Ureter (tissue), 1 donor: ENCODE results near the gene NPHP1. TPM values are rescaled to one million over a fixed set of nuclear protein-coding genes. Genes with fewer than 3 reads are reported as not detected.
"Not testable (repeated sequence)": the region's sequence is repeated elsewhere in the genome, so short reads cannot be mapped to it uniquely, and the experiment has no call there.

Source experiments
- DNase-seq: peaks from one replicate; pipeline ENCODE4 v3.0.0-alpha.2; 2020; ENCODE audit warnings: low spot score
- total RNA-seq: library from RNA; stranded (reverse); gene quantifications from one replicate; pipeline ENCODE4 v1.2.4, GENCODE V29; 2023
- donor health status: DM: yes; HTN: yes; CAD: no.

NPHP1 gene
- total RNA-seq, 1 donor from 2014 or later: 10.2 TPM

DNA sequence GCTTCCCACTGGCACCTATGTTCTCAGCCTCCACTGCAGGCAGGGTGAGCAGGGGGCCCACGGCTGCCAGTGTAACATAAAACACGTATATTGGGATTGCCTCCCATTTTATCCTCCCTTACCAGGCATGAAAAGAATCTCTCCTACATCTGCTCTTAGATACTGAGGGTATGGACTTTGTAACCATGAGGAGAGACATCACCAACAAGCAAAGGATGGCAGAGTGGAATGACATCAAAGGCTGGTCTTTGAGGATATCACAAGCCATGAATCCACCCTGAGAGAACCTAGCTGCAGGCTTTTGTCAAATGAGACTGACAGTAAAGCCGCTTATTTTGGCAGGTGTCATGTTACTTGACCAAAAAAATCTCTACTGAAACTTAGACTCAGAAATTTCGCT, 7.4 kb downstream of the NPHP1 start:
- DNase-seq: no peak

- not testable (repeated sequence) for DNase-seq
Measured at GRCh38 chr2:110190169-110190568, 14.6 kb downstream of the NPHP1 start.

DNA sequence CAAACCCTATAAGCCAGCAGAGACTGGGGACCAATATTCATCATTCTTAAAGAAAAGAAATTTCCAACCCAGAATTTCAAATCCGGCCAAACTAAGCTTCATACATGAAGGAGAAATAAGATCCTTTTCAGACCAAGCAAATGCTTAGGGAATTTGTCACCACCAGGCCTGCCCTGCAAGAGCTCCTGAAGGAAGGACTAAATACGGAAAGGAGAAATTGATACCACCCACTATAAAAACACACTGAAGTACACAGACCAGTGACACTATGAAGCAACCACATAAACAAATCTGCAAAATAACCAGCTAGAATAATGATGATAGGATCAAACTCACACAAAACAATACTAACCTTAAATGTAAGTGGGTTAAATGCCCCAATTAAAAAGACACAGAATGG, 22.4 kb downstream of the NPHP1 start:
- no peak for DNase-seq

DNA sequence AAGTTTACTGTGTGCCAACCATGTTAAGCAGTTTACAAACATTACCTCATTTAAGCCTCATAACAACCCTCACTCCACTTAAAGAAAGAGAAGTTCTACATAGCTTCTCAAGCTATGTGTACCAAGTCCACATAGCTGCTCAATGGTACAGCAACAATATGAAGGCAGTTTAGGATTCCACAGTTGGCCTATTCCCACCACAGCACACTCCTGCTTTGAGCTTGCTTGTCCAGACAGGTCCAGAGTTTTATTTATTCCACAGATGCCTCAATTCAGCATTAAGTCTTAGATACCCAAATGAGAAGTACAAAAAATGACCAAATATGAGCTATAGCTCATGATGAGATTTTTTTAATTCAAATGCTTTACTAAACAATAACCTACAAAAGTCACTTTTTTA, 24.8 kb downstream of the NPHP1 start:
- DNase-seq: no peak

DNA sequence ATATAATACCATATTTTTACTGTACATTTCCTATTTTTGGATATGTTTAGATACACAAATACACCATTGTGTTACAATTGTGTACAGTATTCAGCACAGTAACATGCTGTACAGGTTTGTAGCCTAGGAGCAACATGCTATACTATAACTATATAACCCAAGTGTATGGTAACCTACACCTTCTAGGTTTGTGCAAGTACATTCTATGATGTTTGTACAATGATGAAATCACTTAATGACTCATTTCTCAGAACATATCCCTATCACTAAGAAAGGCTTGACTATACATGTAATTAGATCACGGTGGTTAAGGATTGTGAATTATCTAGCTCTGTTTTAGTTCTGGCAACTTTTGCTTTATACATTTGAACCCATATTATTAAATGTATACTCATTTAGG, 31.3 kb downstream of the NPHP1 start:
- DNase-seq: no peak

GRCh38 chr2:110172506-110172905, 32.3 kb downstream of the NPHP1 start:
- DNase-seq: no peak

DNA sequence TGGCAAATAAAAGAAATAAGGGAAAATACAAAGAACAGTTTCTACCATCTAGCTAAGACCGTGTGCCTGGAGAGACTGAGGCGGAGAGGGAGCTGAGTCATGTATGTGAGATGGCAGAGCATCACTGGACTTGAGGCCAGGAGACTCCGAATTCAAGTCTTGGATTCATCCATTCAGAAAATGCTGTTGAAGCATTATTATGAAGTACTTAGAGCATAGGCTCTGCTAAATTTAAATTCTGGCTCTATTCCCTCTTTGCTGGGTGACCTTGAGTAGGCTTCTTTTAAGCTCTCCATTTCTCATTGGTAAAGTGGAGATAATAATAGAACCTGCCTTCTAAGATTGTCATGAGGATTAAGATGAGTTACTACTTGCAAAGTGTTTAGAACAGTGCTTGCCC, 34.7 kb downstream of the NPHP1 start:
- DNase-seq: no peak

GRCh38 chr2:110167326-110168000, 37.4 kb downstream of the NPHP1 start:
- no peak for DNase-seq

DNA sequence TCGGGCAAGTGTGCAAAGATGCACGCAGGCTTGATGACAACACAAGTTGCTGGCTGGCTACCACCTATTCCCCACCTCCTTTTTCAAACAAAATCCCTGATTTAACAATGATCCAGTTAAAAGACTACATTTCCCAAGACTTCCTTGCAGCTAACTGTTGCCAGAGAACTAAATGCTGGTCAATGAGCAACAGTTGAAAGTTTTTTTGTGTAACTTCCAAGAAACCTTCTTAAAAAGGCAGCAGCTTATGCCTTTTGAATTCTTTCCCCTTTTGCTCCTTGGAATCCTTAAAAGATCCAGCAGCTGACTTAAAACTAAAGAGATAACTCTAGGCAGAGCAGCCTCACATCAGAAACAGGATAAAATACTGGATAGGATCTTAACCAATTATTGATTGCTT, 38.5 kb downstream of the NPHP1 start:
- DNase-seq: no peak

DNA sequence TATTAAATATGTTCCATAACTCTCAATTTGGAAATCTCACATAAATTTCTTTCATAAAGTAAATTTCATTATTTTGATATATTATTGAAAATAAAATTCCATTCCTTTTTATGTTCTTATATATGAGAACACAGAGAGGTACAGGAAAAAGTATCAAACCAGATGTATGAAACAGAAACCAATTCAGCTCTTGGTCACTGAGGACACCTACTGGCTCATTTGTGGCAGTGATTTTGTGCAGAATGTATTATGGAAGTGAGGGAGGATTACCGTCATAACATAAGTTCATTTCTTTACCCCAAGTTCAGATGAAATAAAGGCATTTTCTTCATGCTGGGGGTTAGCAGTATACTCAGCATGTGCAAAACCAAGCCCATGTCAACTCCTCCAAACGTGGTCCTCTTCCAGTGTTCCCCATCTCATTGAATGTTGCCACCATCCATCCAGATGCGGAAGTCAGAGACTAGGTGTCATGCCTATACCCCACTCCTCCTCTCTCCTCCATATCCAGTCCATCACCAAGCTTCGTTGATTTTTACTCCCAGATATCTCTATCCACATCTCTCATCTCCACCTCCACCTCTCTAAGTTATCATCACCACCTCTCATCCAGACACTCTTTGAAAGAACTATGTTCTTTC, 47.5 kb downstream of the NPHP1 start:
- no peak for DNase-seq

GRCh38 chr2:110154828-110155227, 50.0 kb downstream of the NPHP1 start:
- DNase-seq: not testable (repeated sequence)

DNA sequence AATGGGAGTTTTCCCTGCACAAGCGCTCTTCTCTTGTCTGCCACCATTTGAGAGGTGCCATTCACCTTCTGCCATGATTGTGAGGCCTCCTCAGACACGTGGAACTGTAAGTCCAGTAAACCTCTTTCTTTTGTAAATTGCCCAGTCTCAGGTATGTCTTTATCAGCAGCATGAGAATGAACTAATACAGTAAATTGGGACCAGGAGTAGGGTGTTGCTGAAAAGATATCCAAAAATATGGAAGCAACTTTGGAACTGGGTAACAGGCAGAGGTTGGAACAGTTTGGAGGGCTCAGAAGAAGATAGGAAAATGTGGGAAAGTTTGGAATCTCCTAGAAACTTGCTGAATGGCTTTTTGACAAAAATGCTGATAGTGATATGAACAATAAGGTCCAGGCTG, 50.6 kb downstream of the NPHP1 start:
- DNase-seq: not testable (repeated sequence)

GRCh38 chr2:110153416-110153815, 51.4 kb downstream of the NPHP1 start:
- no peak for DNase-seq

GRCh38 chr2:110152943-110153342, 51.9 kb downstream of the NPHP1 start:
- DNase-seq: no peak

DNA sequence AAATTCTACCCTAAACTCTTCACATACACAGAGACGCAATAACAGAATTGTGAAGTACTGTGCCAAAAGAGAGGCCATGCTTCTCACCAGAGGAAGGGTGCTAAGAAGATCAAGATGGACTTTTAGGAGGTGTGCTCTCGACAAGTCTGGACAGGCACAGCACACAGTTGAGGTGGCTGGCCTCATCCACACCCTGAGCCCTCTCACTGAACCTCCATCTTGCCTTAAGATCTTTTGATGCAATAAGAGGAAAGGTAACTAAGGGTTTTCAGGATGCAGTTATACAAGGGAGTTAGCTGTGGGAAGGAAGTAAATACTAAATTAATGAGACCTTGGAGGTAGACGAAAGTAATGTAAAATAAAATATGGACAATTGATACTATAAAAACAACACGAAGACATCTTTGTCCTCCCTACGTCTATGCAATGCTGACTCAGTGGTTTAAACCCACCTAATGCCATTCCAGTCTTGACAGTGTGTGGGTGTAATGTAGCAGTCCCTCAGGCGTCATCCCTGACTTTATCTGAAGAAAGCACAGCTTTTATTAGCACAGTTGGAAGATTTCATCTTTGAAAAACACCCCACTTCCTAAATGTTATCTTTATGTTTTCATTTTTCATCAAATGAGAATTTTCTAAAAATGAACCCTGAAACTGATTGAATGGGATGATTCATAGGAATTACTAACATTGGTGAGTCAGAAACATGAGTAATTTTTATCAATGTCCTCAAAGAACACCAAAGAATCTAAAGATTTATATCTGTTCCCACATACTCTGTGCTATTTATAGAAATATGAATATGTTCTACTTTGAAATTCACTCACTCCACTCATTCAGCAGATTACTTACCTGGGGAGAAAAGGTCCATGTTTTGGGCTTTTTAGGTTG, 55.2 kb downstream of the NPHP1 start:
- DNase-seq: no peak

DNA sequence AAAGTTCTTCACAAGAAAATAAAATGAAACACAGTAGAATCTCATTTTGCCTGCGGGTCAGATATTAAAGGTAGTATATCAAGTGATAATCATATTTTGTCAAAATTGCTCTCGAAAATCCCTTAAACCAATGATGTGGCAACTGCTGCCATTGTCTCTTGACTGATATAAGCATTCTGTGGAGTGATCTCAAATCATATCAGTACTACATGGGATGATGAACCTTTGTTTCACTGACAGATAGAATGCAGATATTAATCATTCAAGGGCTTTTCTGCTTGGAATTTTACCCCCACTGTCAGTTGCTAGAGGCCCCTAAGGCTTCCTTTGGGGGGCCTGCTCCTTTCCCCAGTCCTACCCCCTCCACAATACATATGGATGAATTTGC, 57.9 kb downstream of the NPHP1 start:
- no peak for DNase-seq

GRCh38 chr2:110146183-110146944, 58.4 kb downstream of the NPHP1 start:
- no peak for DNase-seq

- DNase-seq: no peak
Measured at GRCh38 chr2:110143982-110144381, 60.8 kb downstream of the NPHP1 start.

DNA sequence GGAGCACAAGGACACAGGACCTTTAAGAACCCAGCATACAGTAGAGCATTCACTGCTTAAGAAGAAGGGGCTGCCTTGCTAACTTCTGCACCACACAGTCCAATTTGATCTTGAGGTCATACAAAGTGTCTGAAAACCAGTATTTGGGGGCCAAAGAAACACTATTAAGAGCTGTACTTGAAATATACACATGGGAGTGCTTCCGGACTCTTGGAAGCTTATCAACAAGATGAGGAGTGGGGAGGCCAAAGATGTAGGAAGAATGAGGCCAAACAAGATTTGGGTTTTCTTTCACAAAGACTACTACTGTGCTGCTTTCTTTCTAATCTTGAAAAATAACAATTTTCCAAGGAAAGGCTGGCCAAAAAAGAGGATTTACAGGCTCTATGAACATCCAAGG, 64.4 kb downstream of the NPHP1 start:
- DNase-seq: no peak

- DNase-seq: no peak
Measured at GRCh38 chr2:110134025-110134424, 70.8 kb downstream of the NPHP1 start.

DNA sequence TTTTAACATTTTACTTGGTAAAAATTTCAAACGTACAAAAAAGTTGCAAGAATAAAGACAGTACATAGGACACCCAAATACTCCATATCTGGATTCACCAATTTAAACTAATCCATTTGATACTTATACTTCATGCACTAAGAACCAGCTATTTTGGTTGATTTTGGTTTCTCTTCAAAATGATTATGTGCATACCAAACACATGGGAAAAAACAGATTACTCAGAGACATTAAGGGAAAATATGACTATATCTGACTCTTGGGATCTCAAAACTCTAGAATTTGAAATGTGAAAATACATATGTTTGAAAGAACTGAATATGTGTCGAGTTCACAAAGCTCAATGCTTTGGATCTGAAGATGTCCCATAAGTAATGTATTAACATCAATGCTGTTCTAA, 73.6 kb downstream of the NPHP1 start:
- no peak for DNase-seq

DNA sequence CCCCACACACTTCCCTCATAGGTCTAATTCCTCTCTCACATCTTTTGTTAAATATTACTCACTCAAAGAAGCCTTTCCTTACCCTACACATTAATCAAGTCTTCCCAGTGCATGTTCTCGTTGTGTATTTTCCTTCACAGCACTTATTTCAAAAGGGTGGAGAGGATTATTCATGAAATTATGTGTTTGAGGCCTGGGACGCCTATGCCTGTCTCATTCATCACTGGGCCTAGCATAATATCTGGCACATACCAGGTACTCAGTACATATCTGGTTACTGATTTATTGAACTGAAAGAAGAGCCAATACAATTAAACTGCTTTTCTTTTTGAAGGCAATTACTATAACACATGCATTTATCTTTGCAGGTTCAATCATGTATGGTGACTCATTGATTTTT, 74.1 kb downstream of the NPHP1 start:
- no peak for DNase-seq
